PFSK-1 (cell line): Measurements from ENCODE around the gene KIF6.

Source experiments
- FOXP2 ChIP-seq: optimal IDR thresholded peaks from 2 replicates; pipeline ENCODE3; 2011; ENCODE audit warnings: borderline replicate concordance, control low read depth, inconsistent platforms; ENCODE audit not compliant: insufficient read depth; ENCODE audit errors: extremely low read length, extremely low read depth
- POLR2AphosphoS5 ChIP-seq: IDR thresholded peaks from 2 replicates; pipeline ENCODE4 v1.6.1; 2012; ENCODE audit warnings: low read depth, mild to moderate bottlenecking, control low read depth, low read length, moderate library complexity
- REST ChIP-seq, 2 experiments: IDR thresholded peaks; 2 replicates each; pipeline versions ENCODE4 v1.6.1 to v1.8.0; 2011 to 2012; ENCODE audit warnings: low read depth in 2 of 2, low read length in 2 of 2, control low read depth in 1 of 2, inconsistent platforms in 1 of 2, mild to moderate bottlenecking in 1 of 2, moderate library complexity in 1 of 2; ENCODE audit not compliant: insufficient read depth in 1 of 2
- SIN3A ChIP-seq: IDR thresholded peaks from 2 replicates; pipeline ENCODE4 v1.6.1; 2012; ENCODE audit warnings: mild to moderate bottlenecking, low read length, moderate library complexity, borderline replicate concordance; ENCODE audit not compliant: insufficient read depth
- TAF1 ChIP-seq: IDR thresholded peaks from 2 replicates; pipeline ENCODE4 v1.6.1; 2012; ENCODE audit warnings: low read length, control low read depth, borderline replicate concordance; ENCODE audit not compliant: insufficient read depth

GRCh38 chr6:39362487-39362865, 362.7 kb downstream of the KIF6 start:
- TF ChIP-seq POLR2AphosphoS5 (no peak), SIN3A (no peak), TAF1 (no peak), REST (IDR thresholded peaks at IDR 0.05; ENCODE audit: insufficient read depth in 1 of 2, low read depth in 2 of 2, low read length in 2 of 2) (no peak), FOXP2 (no peak)
